Effector memory CD8-positive, alpha-beta T cell (primary cell): Measurements from ENCODE around the gene OPRM1.
A peak's percentile ranks its signal among the peaks of the same experiment; 100 is the strongest.

Experiments
- ATAC-seq: fragments of 150-1000 bp; cut with Tn5 transposase; replicated peaks from 2 replicates; pipeline ENCODE4 v1.10.0; 2021; ENCODE audit warnings: mild to moderate bottlenecking, moderate library complexity
- DNase-seq, 3 experiments: peaks; one replicate each; pipeline ENCODE4 v3.0.0; 2021
- H3K27ac Mint-ChIP-seq, 2 donors: one replicate each; pipeline ENCODE4 v1.8.0; 2022; ENCODE audit warnings: mild to moderate bottlenecking in 2 of 2, mixed read lengths in 2 of 2, moderate library complexity in 2 of 2
- H3K27me3 Mint-ChIP-seq, 2 donors: one replicate each; pipeline ENCODE4 v1.8.0; 2022; ENCODE audit warnings: mixed read lengths in 2 of 2
- H3K36me3 Mint-ChIP-seq: one replicate; pipeline ENCODE4 v1.8.0; 2022; ENCODE audit warnings: mild to moderate bottlenecking, moderate library complexity, mixed read lengths; ENCODE audit not compliant: insufficient read depth
- H3K4me1 Mint-ChIP-seq, 2 donors: one replicate each; pipeline ENCODE4 v1.8.0; 2022; ENCODE audit warnings: low read depth in 2 of 2, mixed read lengths in 2 of 2
- H3K4me3 Mint-ChIP-seq, 2 donors: one replicate each; pipeline ENCODE4 v1.8.0; 2022; ENCODE audit warnings: mild to moderate bottlenecking in 2 of 2, mixed read lengths in 2 of 2, moderate library complexity in 2 of 2
- H3K9me3 Mint-ChIP-seq, 2 donors: one replicate each; pipeline ENCODE4 v1.8.0; 2022; ENCODE audit warnings: mixed read lengths in 2 of 2

The OPRM1 gene

DNA sequence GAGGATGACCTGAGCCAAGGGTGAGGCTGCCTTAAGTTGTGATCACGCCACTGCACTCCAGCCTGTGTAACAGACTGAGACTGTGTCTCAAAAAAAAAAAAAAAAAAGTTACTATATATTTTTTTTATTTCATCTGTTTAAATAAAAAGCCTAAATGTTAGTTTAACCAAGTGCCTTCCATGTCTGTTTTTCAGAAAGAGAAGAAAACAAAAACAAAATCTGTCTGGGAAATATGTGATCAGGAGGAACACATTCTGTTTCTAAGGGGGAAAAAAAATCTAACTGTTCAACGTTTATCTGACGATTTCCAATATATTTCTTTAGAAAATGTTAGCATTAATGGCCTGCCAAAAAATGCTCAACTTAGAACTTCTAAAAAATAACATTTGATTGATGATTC lies 170.5 kb downstream of the OPRM1 start:
- H3K4me1 Mint-ChIP-seq = peaks cover 6 to 34% of the 10 kb centered on the region in 2 donors

DNA sequence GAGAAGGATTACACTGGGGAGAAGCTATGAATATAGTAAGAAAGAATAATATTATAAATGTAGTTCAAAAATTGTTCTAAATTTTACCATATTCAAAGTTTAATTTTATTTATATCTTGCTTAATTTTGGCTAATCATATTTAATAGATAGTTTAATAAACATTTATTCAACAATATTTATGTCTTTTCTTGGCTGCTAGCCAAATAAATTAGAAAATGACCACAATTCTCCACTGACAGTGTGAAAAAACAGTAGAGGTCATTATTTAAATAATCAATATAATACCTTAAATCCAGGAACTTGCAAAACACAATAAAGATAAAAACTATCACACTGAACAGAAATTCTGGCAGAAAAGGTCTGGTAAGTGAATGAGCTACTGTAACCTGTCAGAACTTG lies 171.6 kb downstream of the OPRM1 start:
- Mint-ChIP-seq H3K4me1 (peaks cover under 1 to 28% of the 10 kb centered on the region in 2 donors), H3K9me3 (no peaks in the 10 kb centered on the region), H3K4me3 (no peak overlapping the region), H3K27me3 (no peaks in the 10 kb centered on the region), H3K27ac (no peak overlapping the region), H3K36me3 (peaks cover 75% of the 10 kb centered on the region)
- DNase-seq (no peak), ATAC-seq (no peak)

More for the DNA sequence above, 170.5 kb downstream of the OPRM1 start:
- DNase-seq = no peak
- no peaks in the 10 kb centered on the region for H3K9me3 Mint-ChIP-seq
- no peak for ATAC-seq
- H3K27ac Mint-ChIP-seq = peak overlapping the region in 1 of 2 donors; percentile 61
- no peak overlapping the region for H3K4me3 Mint-ChIP-seq
- H3K27me3 Mint-ChIP-seq = no peaks in the 10 kb centered on the region
- peaks cover 70% of the 10 kb centered on the region for H3K36me3 Mint-ChIP-seq

DNA sequence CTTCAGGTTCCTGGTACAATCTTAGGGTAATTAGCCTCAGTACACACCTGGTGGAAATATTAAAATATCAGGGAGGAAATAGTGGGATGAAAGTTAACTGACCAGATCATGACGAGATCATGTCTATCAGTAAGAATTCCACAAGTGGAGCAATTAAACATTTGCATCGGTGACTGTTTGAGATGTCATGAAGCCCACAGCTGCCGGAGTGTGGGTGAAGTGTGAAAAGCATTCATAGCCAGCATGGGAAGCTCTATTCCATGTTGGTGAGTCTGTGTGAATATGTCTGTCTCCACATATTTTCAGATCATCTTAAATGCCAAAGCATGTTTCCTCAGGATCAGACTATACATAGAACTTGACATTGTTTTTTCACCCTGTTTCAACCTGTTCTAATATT lies 174.7 kb downstream of the OPRM1 start:
- Mint-ChIP-seq H3K4me3 (no peak overlapping the region), H3K27me3 (no peaks in the 10 kb centered on the region), H3K9me3 (no peaks in the 10 kb centered on the region), H3K4me1 (peaks cover 2 to 17% of the 10 kb centered on the region in 2 donors), H3K36me3 (peaks cover 49% of the 10 kb centered on the region), H3K27ac (no peak overlapping the region)
- ATAC-seq (no peak), DNase-seq (no peak)

DNA sequence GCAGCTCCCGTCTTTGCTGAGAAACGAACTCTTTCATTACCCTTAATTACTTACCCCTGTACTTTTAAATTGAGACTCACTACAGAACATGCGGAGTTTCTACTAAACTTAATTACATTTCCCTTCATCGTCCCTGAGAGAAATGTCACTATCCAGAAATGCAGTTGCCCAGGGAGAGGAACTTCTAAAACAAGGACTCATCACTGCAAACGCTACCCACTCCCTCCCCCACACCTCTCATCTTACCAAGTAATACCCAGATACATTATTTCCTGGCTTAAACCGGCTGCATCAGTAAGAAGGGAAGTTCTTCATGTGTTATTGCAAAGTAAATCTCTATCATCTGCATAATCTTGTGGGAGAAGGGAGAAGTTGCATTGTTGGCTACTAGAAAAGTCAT lies 179.3 kb downstream of the OPRM1 start:
- Mint-ChIP-seq H3K9me3 (no peaks in the 10 kb centered on the region), H3K36me3 (peaks cover 50% of the 10 kb centered on the region), H3K27me3 (no peaks in the 10 kb centered on the region), H3K4me3 (no peak overlapping the region), H3K4me1 (peaks cover 14 to 34% of the 10 kb centered on the region in 2 donors), H3K27ac (peak overlapping the region; percentile 52 to 63)
- DNase-seq (no peak), ATAC-seq (no peak)

DNA sequence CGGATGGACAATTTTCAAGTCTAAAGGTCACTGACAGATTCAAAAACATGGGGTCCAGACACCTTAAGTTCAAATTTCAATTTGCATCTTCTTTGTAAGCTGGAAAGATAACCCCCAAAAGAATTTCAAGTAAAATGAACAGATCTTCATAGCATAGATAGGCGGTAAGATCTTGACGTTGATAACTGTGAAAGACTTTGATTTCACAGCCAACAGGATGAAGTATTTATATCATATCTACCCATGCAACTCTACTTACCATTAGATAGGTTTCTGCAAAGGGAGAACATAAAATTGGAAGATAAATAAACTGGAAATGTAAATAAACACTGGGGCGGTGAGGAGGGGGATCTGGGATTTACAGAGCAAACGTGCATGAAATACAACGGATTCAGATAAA lies 179.7 kb downstream of the OPRM1 start:
- Mint-ChIP-seq H3K27me3 (no peaks in the 10 kb centered on the region), H3K4me1 (peaks cover 16 to 36% of the 10 kb centered on the region in 2 donors), H3K4me3 (no peak overlapping the region), H3K36me3 (peaks cover 52% of the 10 kb centered on the region), H3K27ac (no peak overlapping the region), H3K9me3 (no peaks in the 10 kb centered on the region)
- no peak for ATAC-seq
- DNase-seq = no peak

DNA sequence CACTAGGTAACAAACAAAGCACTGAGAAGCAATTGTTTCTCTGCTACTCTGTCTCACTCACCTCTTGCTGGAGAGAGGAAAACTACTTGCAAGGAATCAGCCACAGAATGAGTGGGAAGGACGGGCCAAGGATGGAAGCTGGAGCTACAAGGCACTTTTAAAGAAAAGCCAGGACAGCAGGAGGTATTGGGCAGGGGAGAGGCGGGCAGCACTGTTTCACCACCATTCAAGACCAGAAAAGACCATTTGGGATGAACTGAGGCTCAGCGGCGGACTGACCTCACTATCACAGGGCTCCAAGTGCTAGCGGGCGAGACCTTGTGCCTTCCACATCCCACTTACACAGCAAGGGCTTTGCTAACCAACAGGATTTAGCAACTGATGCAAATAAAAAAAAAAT lies 180.2 kb downstream of the OPRM1 start:
- Mint-ChIP-seq H3K4me1 (peaks cover 18 to 40% of the 10 kb centered on the region in 2 donors), H3K9me3 (no peaks in the 10 kb centered on the region), H3K36me3 (peaks cover 49% of the 10 kb centered on the region), H3K4me3 (no peak overlapping the region), H3K27ac (no peak overlapping the region), H3K27me3 (no peaks in the 10 kb centered on the region)
- DNase-seq = no peak
- no peak for ATAC-seq

DNA sequence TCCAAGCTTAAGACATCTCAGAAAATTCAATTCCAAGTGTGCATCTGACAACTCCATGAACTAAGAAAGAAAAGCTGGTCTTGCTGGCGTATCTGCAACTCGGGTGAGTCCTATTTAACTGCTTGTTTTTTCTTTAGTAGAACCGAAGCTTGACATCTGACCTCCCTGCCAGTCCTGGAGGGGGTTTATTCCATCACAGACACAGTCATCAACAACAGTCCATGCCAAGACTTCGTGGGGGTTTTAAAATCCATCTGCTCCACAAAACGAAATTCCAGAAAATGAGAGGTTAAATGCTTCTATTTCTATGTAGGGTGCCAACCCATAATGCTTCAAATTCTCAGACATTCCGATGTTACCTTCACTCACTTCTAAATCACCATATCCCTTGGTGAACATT lies 183.7 kb downstream of the OPRM1 start:
- no peak for ATAC-seq
- Mint-ChIP-seq H3K36me3 (peaks cover 46% of the 10 kb centered on the region), H3K27ac (peak overlapping the region; percentile 8 to 75), H3K4me3 (no peak overlapping the region), H3K4me1 (peaks cover 30 to 58% of the 10 kb centered on the region in 2 donors), H3K9me3 (no peaks in the 10 kb centered on the region), H3K27me3 (no peaks in the 10 kb centered on the region)
- DNase-seq = no peak

DNA sequence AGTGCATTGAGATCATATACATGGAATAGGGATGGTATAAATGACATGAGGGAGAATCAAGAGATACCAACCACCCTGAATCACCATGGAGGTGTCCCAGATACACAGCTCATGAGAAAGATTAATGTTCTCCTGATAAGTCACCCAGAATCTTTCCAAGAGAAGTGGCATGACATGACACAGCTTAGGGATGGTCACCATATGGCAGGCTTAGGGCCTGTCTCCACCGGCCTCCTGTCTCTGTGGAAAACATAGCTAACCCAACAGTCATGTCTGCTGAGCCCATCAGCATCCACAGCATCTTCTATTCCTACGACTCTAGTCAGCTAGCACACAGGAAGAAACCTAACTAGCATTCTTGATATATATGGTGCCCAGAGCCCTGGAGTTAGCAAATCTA lies 184.3 kb downstream of the OPRM1 start:
- H3K4me1 Mint-ChIP-seq = peaks cover 34 to 58% of the 10 kb centered on the region in 2 donors
- DNase-seq = no peak
- peak overlapping the region; percentile 8 to 75 for H3K27ac Mint-ChIP-seq

DNA sequence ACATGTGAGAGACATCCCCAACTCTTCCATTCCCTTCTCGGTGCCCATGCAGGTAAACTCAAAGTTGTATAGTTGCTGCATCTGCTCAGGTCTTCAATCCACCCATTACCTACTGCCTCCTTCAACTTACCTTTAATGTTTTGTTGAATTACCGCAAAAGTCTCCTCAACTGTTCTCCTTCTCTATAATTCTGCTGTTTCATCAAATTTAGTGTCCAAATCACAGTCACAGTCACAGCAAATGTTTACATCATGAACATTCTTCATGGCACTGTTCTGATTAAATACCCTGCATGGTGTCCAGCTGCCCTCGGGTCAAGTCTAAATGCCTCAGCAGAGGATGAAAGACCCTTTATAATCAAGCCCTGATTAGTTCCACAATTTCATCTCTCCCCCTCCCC lies 187.4 kb downstream of the OPRM1 start:
- H3K4me1 Mint-ChIP-seq = peaks cover 41 to 64% of the 10 kb centered on the region in 2 donors
- H3K4me3 Mint-ChIP-seq = no peak overlapping the region
- H3K27me3 Mint-ChIP-seq = no peaks in the 10 kb centered on the region
- no peaks in the 10 kb centered on the region for H3K9me3 Mint-ChIP-seq
- H3K36me3 Mint-ChIP-seq = peaks cover 41% of the 10 kb centered on the region
- ATAC-seq (no peak), DNase-seq (no peak)
- peak overlapping the region in 1 of 2 donors; percentile 33 for H3K27ac Mint-ChIP-seq

More for the DNA sequence above, 184.3 kb downstream of the OPRM1 start:
- Mint-ChIP-seq H3K4me3 (no peak overlapping the region), H3K36me3 (peaks cover 47% of the 10 kb centered on the region), H3K9me3 (no peaks in the 10 kb centered on the region), H3K27me3 (no peaks in the 10 kb centered on the region)
- no peak for ATAC-seq

DNA sequence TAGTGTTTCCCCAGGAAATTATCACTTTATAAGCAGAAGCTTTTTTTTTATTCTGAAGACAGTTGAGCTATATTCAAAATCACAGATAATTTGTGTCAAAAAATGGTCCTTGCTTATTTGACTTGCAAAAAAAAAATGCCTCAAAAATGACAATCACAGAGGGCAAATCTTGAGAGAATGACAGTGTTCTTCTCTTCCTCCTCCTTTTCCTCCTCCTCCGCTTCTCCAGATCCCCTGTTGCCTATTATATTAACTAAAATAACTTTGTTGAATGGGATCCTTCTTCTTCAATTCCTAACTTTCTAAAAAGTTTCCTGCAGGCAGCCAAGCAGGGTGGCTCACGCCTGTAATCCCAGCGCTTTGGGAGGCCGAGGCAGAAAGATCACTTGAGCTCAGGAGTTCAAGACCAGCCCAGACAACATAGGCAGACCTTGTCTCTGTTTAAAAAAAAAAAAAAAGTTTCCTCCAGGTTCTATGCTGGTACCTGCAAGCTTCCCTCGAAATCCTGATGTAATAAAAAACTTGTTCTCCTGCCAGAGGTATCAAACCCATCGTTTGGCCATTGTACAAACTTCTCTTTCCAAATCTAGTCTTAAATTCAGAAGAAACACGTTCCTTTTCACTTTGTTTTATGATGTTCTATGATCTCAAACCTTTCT lies 189.0 kb downstream of the OPRM1 start:
- ATAC-seq = no peak
- Mint-ChIP-seq H3K27me3 (no peaks in the 10 kb centered on the region), H3K27ac (peak overlapping the region; percentile 90), H3K4me1 (peaks cover 43 to 64% of the 10 kb centered on the region in 2 donors), H3K4me3 (peak overlapping the region in 1 of 2 donors; percentile 18), H3K36me3 (peaks cover 29% of the 10 kb centered on the region), H3K9me3 (no peaks in the 10 kb centered on the region)
- DNase-seq = no peak

DNA sequence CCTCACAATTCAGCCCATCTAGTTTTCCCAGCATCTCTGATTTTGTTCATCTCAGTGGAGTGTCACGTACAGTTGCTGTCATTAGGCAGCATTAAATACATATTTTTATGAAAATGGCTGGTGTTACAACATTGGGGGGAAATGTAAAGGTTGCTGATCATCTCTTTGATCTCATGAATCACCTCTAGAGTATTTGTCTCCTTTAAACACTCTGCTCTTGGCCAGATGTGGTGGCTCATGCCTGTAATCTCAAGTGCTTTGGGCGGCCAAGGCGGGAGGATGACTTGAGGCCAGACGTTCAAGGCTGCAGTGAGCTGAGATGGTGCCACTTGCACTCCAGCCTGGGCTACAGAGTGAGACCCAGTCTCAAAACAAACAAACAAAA lies 189.5 kb downstream of the OPRM1 start:
- Mint-ChIP-seq H3K4me3 (peak overlapping the region; percentile 81 to 88), H3K27ac (peak overlapping the region; percentile 90), H3K9me3 (no peaks in the 10 kb centered on the region), H3K27me3 (no peaks in the 10 kb centered on the region), H3K4me1 (peaks cover 40 to 65% of the 10 kb centered on the region in 2 donors), H3K36me3 (peaks cover 25% of the 10 kb centered on the region)
- no peak for ATAC-seq
- no peak for DNase-seq

DNA sequence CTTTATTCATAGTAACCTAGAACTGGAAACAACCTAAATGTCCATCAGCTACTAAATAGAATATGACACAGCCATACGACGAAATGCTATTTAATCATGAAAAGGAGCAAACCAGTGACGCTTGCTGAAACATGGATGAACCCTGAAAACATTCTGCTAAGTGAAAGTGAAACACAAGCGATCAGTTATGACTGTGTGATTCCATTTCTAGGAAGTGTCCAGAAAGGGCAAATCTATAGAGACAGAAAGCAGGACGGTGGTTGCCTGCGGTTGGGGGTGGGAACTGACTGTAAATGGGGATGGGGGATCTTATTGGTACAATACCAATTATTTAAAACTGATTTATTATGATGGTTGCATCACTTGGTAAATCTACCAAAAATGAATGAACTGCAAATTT lies 190.7 kb downstream of the OPRM1 start:
- peaks cover 21% of the 10 kb centered on the region for H3K36me3 Mint-ChIP-seq

DNA sequence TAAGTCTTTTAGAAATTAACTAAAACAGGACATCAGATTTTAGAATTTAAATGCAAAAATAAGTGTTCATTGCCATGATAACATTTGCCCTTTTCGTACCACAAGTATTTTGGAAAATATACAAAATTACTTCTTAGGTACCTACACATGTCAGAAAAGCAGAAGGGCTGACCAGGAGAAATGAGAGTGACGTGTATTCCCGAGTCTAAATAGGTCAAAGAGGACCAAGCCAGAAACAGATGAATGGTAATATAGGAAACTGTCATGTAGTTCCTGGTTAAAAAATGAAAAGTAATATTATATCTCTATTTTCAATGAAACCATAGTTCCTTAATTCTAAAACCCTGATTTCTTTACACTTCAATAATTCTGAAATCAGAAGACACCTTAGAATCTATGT lies 191.4 kb downstream of the OPRM1 start:
- Mint-ChIP-seq H3K27ac (peak overlapping the region; percentile 90), H3K27me3 (no peaks in the 10 kb centered on the region), H3K4me1 (peaks cover 46 to 75% of the 10 kb centered on the region in 2 donors), H3K9me3 (no peaks in the 10 kb centered on the region), H3K36me3 (peaks cover 21% of the 10 kb centered on the region), H3K4me3 (peak overlapping the region; percentile 81 to 88)
- DNase-seq (no peak), ATAC-seq (no peak)

More for the DNA sequence above, 190.7 kb downstream of the OPRM1 start:
- no peaks in the 10 kb centered on the region for H3K9me3 Mint-ChIP-seq
- H3K27ac Mint-ChIP-seq = peak overlapping the region; percentile 90
- peaks cover 47 to 71% of the 10 kb centered on the region in 2 donors for H3K4me1 Mint-ChIP-seq
- no peak for DNase-seq
- H3K4me3 Mint-ChIP-seq = peak overlapping the region; percentile 81 to 88
- no peaks in the 10 kb centered on the region for H3K27me3 Mint-ChIP-seq
- ATAC-seq = peak; percentile 66

DNA sequence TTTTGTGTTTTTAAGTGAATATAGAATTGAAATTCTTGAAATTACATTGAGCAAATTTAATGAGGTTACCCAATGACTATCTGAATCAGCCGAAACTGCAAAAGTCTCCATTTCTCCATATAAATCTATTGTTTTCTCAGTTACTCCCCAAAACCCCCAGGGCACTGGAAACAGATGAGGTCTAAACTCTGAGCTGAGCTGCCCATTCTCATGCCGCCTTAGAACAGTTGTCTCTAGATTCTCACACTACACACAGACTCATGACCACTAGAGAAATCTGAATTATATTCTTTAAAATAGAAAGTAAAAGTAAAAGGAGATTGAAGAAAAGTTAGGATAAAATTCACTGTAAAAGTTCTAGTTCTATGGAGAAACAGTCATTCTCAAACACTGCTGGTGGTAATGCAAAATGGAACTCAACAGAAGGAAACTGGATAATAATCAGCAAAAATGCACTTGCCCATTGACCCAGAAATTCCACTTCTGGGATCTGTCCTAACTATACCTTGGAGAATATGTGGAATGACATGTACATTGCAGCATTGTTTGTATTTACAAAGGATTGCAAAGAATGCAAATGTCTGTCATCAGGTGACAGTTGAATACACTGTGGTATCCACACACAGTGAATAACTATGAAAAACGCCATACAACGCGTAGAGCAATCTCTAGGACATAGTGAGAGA lies 192.0 kb downstream of the OPRM1 start:
- peaks cover 21% of the 10 kb centered on the region for H3K36me3 Mint-ChIP-seq
- H3K4me3 Mint-ChIP-seq = peak overlapping the region; percentile 81 to 88
- H3K4me1 Mint-ChIP-seq = peaks cover 44 to 74% of the 10 kb centered on the region in 2 donors
- H3K27ac Mint-ChIP-seq = peak overlapping the region; percentile 90
- no peaks in the 10 kb centered on the region for H3K9me3 Mint-ChIP-seq
- ATAC-seq (peak; percentile 25), DNase-seq (no peak)
- H3K27me3 Mint-ChIP-seq = no peaks in the 10 kb centered on the region
